Measurements from ENCODE around the gene MSANTD1. TPM values are rescaled to one million over a fixed set of nuclear protein-coding genes. Genes with fewer than 3 reads are reported as not detected.

The MSANTD1 gene
- total RNA-seq, 2 experiments from 2014 or later, result 0.60 to 0.65 TPM

GRCh38 chr4:3271131-3271530, 22.2 kb downstream of the MSANTD1 start:
- peaks cover 2% of the 10 kb centered on the region for H3K4me1 Mint-ChIP-seq
- H3K4me3 Mint-ChIP-seq, result no peak overlapping the region
- H3K9me3 Mint-ChIP-seq, result no peaks in the 10 kb centered on the region
- ChIA-PET POLR2A (interaction anchor here (0.8 kb wide), 1 partner anchor 21 kb away, joined by 3 read pairs; the partner anchor contains the start of gene RGS12), CTCF (interaction anchor here (1.3 kb wide), 1 partner anchor 163 kb away, joined by 3 read pairs; no protein-coding TSS in a partner anchor)
- peaks cover 20% of the 10 kb centered on the region for H3K27me3 Mint-ChIP-seq
- DNase-seq, result no peak
- no peaks in the 10 kb centered on the region for H3K36me3 Mint-ChIP-seq (ENCODE audit: low read depth)
- H3K27ac Mint-ChIP-seq, result no peak overlapping the region

GRCh38 chr4:3276986-3277385, 28.0 kb downstream of the MSANTD1 start:
- DNase-seq, result no peak
- no peaks in the 10 kb centered on the region for H3K9me3 Mint-ChIP-seq
- no peak overlapping the region for H3K27ac Mint-ChIP-seq
- H3K36me3 Mint-ChIP-seq (ENCODE audit: low read depth), result peaks cover 6% of the 10 kb centered on the region
- POLR2A ChIA-PET, result no interaction called here
- no peak overlapping the region for H3K4me3 Mint-ChIP-seq
- CTCF ChIA-PET, result no interaction called here
- H3K4me1 Mint-ChIP-seq, result peaks cover 2% of the 10 kb centered on the region
- peaks cover 38% of the 10 kb centered on the region for H3K27me3 Mint-ChIP-seq

- H3K27ac Mint-ChIP-seq, result no peak overlapping the region
- H3K9me3 Mint-ChIP-seq, result no peaks in the 10 kb centered on the region
- H3K27me3 Mint-ChIP-seq, result peaks cover 29% of the 10 kb centered on the region
- H3K36me3 Mint-ChIP-seq (ENCODE audit: low read depth), result peaks cover 6% of the 10 kb centered on the region
- ChIA-PET CTCF (no interaction called here), POLR2A (no interaction called here)
- H3K4me3 Mint-ChIP-seq, result no peak overlapping the region
- H3K4me1 Mint-ChIP-seq, result no peaks in the 10 kb centered on the region
- no peak for DNase-seq
These were observed 31.5 kb downstream of the MSANTD1 start for GRCh38 chr4:3280466-3280865.

- DNase-seq, result no peak
- ChIA-PET POLR2A (no interaction called here), CTCF (no interaction called here)
- H3K27ac Mint-ChIP-seq, result no peak overlapping the region
- H3K4me3 Mint-ChIP-seq, result no peak overlapping the region
- H3K4me1 Mint-ChIP-seq, result no peaks in the 10 kb centered on the region
- H3K36me3 Mint-ChIP-seq (ENCODE audit: low read depth), result peaks cover 6% of the 10 kb centered on the region
- H3K9me3 Mint-ChIP-seq, result no peaks in the 10 kb centered on the region
- H3K27me3 Mint-ChIP-seq, result peaks cover 21% of the 10 kb centered on the region
These were observed 34.5 kb downstream of the MSANTD1 start for GRCh38 chr4:3283483-3283882.

GRCh38 chr4:3283916-3284315, 35.0 kb downstream of the MSANTD1 start:
- no peak for DNase-seq
- CTCF ChIA-PET, result no interaction called here
- POLR2A ChIA-PET, result no interaction called here
- H3K4me1 Mint-ChIP-seq, result no peaks in the 10 kb centered on the region
- no peak overlapping the region for H3K4me3 Mint-ChIP-seq
- no peaks in the 10 kb centered on the region for H3K9me3 Mint-ChIP-seq
- H3K27ac Mint-ChIP-seq, result no peak overlapping the region
- H3K36me3 Mint-ChIP-seq (ENCODE audit: low read depth), result peaks cover 4% of the 10 kb centered on the region
- peaks cover 21% of the 10 kb centered on the region for H3K27me3 Mint-ChIP-seq

- no peak overlapping the region for H3K27ac Mint-ChIP-seq
- CTCF ChIA-PET, result no interaction called here
- H3K9me3 Mint-ChIP-seq, result no peaks in the 10 kb centered on the region
- POLR2A ChIA-PET, result no interaction called here
- peaks cover 23% of the 10 kb centered on the region for H3K27me3 Mint-ChIP-seq
- DNase-seq, result no peak
- H3K4me1 Mint-ChIP-seq, result no peaks in the 10 kb centered on the region
- H3K36me3 Mint-ChIP-seq (ENCODE audit: low read depth), result no peaks in the 10 kb centered on the region
- H3K4me3 Mint-ChIP-seq, result no peak overlapping the region
These were observed 36.0 kb downstream of the MSANTD1 start for GRCh38 chr4:3284734-3285557.

- peak; percentile 13 for DNase-seq
- no peaks in the 10 kb centered on the region for H3K4me1 Mint-ChIP-seq
- no peaks in the 10 kb centered on the region for H3K36me3 Mint-ChIP-seq (ENCODE audit: low read depth)
- no peak overlapping the region for H3K4me3 Mint-ChIP-seq
- no peaks in the 10 kb centered on the region for H3K9me3 Mint-ChIP-seq
- POLR2A ChIA-PET, result no interaction called here
- no peak overlapping the region for H3K27ac Mint-ChIP-seq
- H3K27me3 Mint-ChIP-seq, result peaks cover 27% of the 10 kb centered on the region
- CTCF ChIA-PET, result no interaction called here
These were observed 36.8 kb downstream of the MSANTD1 start for GRCh38 chr4:3285558-3286334.

GRCh38 chr4:3286335-3287175, 37.6 kb downstream of the MSANTD1 start:
- DNase-seq, result peak; percentile 14
- Mint-ChIP-seq H3K36me3 (ENCODE audit: low read depth) (no peaks in the 10 kb centered on the region), H3K27ac (no peak overlapping the region), H3K4me3 (no peak overlapping the region), H3K9me3 (no peaks in the 10 kb centered on the region), H3K4me1 (peaks cover 1% of the 10 kb centered on the region), H3K27me3 (peaks cover 27% of the 10 kb centered on the region)
- ChIA-PET POLR2A (no interaction called here), CTCF (no interaction called here)

- CTCF ChIA-PET, result no interaction called here
- H3K27me3 Mint-ChIP-seq, result peaks cover 27% of the 10 kb centered on the region
These were observed 38.5 kb downstream of the MSANTD1 start for GRCh38 chr4:3287271-3287971.

GRCh38 chr4:3287972-3288570, 39.1 kb downstream of the MSANTD1 start:
- DNase-seq, result peak; percentile 7
- Mint-ChIP-seq H3K36me3 (ENCODE audit: low read depth) (no peaks in the 10 kb centered on the region), H3K4me1 (peaks cover 5% of the 10 kb centered on the region), H3K4me3 (no peak overlapping the region), H3K27me3 (peaks cover 27% of the 10 kb centered on the region), H3K9me3 (no peaks in the 10 kb centered on the region), H3K27ac (no peak overlapping the region)
- ChIA-PET CTCF (no interaction called here), POLR2A (no interaction called here)

More at GRCh38 chr4:3287271-3287971, 38.5 kb downstream of the MSANTD1 start:
- H3K27ac Mint-ChIP-seq, result no peak overlapping the region
- peaks cover 5% of the 10 kb centered on the region for H3K4me1 Mint-ChIP-seq
- POLR2A ChIA-PET, result no interaction called here
- no peaks in the 10 kb centered on the region for H3K36me3 Mint-ChIP-seq (ENCODE audit: low read depth)
- H3K9me3 Mint-ChIP-seq, result no peaks in the 10 kb centered on the region
- peak; percentile 13 for DNase-seq
- H3K4me3 Mint-ChIP-seq, result no peak overlapping the region

GRCh38 chr4:3288571-3289094, 39.7 kb downstream of the MSANTD1 start:
- Mint-ChIP-seq H3K4me3 (no peak overlapping the region), H3K27me3 (peaks cover 30% of the 10 kb centered on the region), H3K36me3 (ENCODE audit: low read depth) (no peaks in the 10 kb centered on the region), H3K4me1 (peaks cover 8% of the 10 kb centered on the region), H3K27ac (no peak overlapping the region), H3K9me3 (no peaks in the 10 kb centered on the region)
- peak; percentile 14 for DNase-seq
- ChIA-PET CTCF (no interaction called here), POLR2A (no interaction called here)

GRCh38 chr4:3290476-3290875, 41.5 kb downstream of the MSANTD1 start:
- H3K36me3 Mint-ChIP-seq (ENCODE audit: low read depth), result no peaks in the 10 kb centered on the region
- ChIA-PET CTCF (no interaction called here), POLR2A (no interaction called here)
- no peak overlapping the region for H3K27ac Mint-ChIP-seq
- peaks cover 12% of the 10 kb centered on the region for H3K4me1 Mint-ChIP-seq
- no peaks in the 10 kb centered on the region for H3K9me3 Mint-ChIP-seq
- DNase-seq, result peak; percentile 6
- H3K27me3 Mint-ChIP-seq, result peaks cover 40% of the 10 kb centered on the region
- no peak overlapping the region for H3K4me3 Mint-ChIP-seq
